ENCODE results near the gene ATG3. TPM values are rescaled to one million over a fixed set of nuclear protein-coding genes. Genes with fewer than 3 reads are reported as not detected.

ATG3 gene
- total and polyA plus RNA-seq, 2 of the 8 experiments (the other 6 are each of a cell fraction or from before 2014, with no cell fraction given): 27.3 to 55.3 TPM

DNA sequence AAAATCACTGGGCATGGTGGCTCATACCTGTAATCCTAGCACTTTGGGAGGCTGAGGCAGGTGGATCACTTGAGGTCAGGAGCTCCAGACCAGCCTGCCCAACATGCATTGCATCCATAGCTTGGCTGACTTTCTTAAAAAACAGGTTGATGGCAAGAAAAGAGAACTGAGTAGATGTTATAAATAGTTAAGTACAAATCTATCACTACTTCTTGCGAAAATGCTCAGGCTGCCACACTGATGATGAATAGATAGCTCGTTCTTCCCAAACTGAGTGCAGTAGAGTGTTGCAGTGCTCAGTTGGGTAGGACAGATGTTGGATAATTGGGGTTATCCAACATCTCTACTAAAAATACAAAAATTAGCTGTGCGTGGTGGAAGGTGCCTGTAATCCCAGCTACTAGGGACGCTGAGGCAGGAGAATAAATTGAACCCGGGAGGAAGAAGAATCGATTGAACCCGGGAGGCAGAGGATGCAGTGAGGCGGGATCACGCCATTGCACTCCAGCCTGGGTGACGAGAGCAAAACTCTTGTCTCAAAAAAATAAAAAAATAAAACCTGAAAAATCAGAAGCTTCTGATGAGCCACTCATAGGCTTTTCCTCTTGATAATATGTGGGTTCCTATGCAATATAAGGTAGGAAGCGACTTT, 63.7 kb downstream of the ATG3 start:
- no peak for DNase-seq (ENCODE audit: low read depth in 1 of 2, low spot score in 2 of 2)
- CTCF ChIA-PET (ENCODE audit: partially characterized antibody): interaction anchor here (0.9 to 1.6 kb wide), 2 partner anchors 165 to 202 kb away, joined by 3 read pairs; partner anchors contain the start of gene CD200
- TF ChIP-seq TAF7 (optimal IDR thresholded peaks at IDR 0.05; ENCODE audit: borderline replicate concordance, low read depth, low read length): no peak

More for the DNA sequence above, 63.7 kb downstream of the ATG3 start:
- H3K9ac ChIP-seq (replicated peaks in 1 of 4; ENCODE audit: extremely low read depth in 1 of 4, low read depth in 3 of 4, low read length in 3 of 4): no peak overlapping the region
- H3K23me2 ChIP-seq (ENCODE audit: low read depth, low read length): no peaks in the 10 kb centered on the region
- no peak overlapping the region for H4K8ac ChIP-seq (ENCODE audit: extremely low read depth, insufficient read depth, low read length)
- no peaks in the 10 kb centered on the region; a peak in 1 of 4 replicates for H3K9me3 ChIP-seq (ENCODE audit: insufficient read depth in 2 of 2, low read depth in 1 of 2, low read length in 1 of 2)
- no peak overlapping the region for H3K4ac ChIP-seq (replicated peaks; ENCODE audit: insufficient read length, low read depth, low read length)
- H3K14ac ChIP-seq (ENCODE audit: insufficient read length): no peak overlapping the region
- no peak for FAIRE-seq
- no peak overlapping the region for H4K5ac ChIP-seq (ENCODE audit: insufficient read length, low read depth, low read length)
- no peak overlapping the region for H3K23ac ChIP-seq (ENCODE audit: insufficient read length)
- no peak overlapping the region for H3K18ac ChIP-seq (ENCODE audit: extremely low read depth, low read length)
- H3K27ac ChIP-seq (ENCODE audit: low read depth, low read length): no peak overlapping the region
- no peak overlapping the region for H2BK15ac ChIP-seq (ENCODE audit: low read length)
- H3K4me2 ChIP-seq (ENCODE audit: insufficient read depth in 1 of 2, low read depth in 2 of 2, low read length in 2 of 2): no peak overlapping the region
- H3K79me1 ChIP-seq (ENCODE audit: low read depth, low read length): no peaks in the 10 kb centered on the region
- H3K79me2 ChIP-seq (ENCODE audit: control insufficient read depth in 1 of 2, insufficient read depth in 2 of 2, low read length in 2 of 2): no peaks in the 10 kb centered on the region
- POLR2A ChIA-PET (ENCODE audit: partially characterized antibody): no interaction called here
- H2BK12ac ChIP-seq (ENCODE audit: low read depth, low read length): no peak overlapping the region
- H4K91ac ChIP-seq (replicated peaks; ENCODE audit: insufficient read length, low read length): no peak overlapping the region
- no peak overlapping the region for H2BK120ac ChIP-seq (replicated peaks; ENCODE audit: low read depth, low read length)
- no peaks in the 10 kb centered on the region for H4K20me1 ChIP-seq (replicated peaks in 1 of 2; ENCODE audit: control insufficient read depth in 1 of 2, insufficient read depth in 2 of 2, low read length in 2 of 2)
- WGBS, 2 experiments (ENCODE audit: extremely low coverage in 1 of 2, insufficient coverage in 1 of 2, insufficient read length in 1 of 2, insufficient replicate concordance in 2 of 2, low coverage in 1 of 2, low lambda C conversion rate in 2 of 2, missing lambda C conversion rate in 1 of 2): 90% methylated on average over 11 of the region's 11 CpGs; no CpG with 5 or more reads in 1 of the 2 experiments
- H2BK5ac ChIP-seq (ENCODE audit: low read depth, low read length): no peak overlapping the region
- 0 out of 7 replicates have a peak, but pooled peaks cover 0 to under 1% (median 0%) of the 10 kb centered on the region in 4 experiments for H3K4me1 ChIP-seq (replicated peaks in 1 of 4; ENCODE audit: control insufficient read depth in 3 of 4, insufficient read depth in 4 of 4, low read length in 3 of 4)
- H2AFZ ChIP-seq (ENCODE audit: low read length): no peak overlapping the region
- no peak overlapping the region for H3K56ac ChIP-seq (replicated peaks; ENCODE audit: insufficient read length, low read depth, low read length)
- no peaks in the 10 kb centered on the region for H3K36me3 ChIP-seq (ENCODE audit: control insufficient read depth in 2 of 4, insufficient read depth in 4 of 4, low read length in 3 of 4)
- no peak overlapping the region for H3K4me3 ChIP-seq (ENCODE audit: extremely low read depth in 1 of 4, insufficient read depth in 2 of 4, low read depth in 3 of 4, low read length in 4 of 4)
- H2BK20ac ChIP-seq (ENCODE audit: low read length): no peak overlapping the region
- no peak overlapping the region for H2AK5ac ChIP-seq (ENCODE audit: low read depth, low read length)
- H3K27me3 ChIP-seq (replicated peaks in 1 of 4; ENCODE audit: control insufficient read depth in 3 of 4, extremely low read depth in 1 of 4, insufficient read depth in 3 of 4, low read length in 3 of 4): no peaks in the 10 kb centered on the region
